Middle frontal gyrus (tissue), 1 donor: Measurements from ENCODE around the gene RFWD3.
"Not testable (repeated sequence)": the region's sequence is repeated elsewhere in the genome, so short reads cannot be mapped to it uniquely, and the experiment has no call there.

Experiments
- DNase-seq: peaks from one replicate; pipeline ENCODE4 v3.0.0-alpha.2; 2015; ENCODE audit warnings: low spot score; ENCODE audit errors: extremely low spot score

RFWD3 gene

GRCh38 chr16:74667255-74667700 is 601 bp upstream of the RFWD3 start:
- DNase-seq: no peak

DNA sequence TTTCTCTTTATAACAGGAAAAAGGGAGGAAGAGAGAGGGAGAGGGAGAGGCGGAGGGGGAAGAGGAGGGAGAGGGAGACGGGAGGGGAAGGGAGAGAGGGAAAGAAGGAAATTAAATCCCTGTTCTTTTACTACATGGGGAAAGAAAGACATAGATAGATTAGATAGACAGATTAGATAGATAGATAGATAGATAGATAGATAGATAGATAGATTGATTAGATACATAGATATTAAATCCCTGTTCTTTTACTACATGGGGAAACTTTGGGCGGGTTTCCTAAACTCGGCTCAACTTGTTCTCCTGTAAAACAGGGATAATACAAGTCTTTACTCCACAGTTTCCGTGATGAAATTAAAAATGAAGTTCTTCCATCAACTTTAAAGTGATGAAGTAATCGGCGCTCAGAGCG is 661 bp downstream of the RFWD3 start:
- no peak for DNase-seq

DNA sequence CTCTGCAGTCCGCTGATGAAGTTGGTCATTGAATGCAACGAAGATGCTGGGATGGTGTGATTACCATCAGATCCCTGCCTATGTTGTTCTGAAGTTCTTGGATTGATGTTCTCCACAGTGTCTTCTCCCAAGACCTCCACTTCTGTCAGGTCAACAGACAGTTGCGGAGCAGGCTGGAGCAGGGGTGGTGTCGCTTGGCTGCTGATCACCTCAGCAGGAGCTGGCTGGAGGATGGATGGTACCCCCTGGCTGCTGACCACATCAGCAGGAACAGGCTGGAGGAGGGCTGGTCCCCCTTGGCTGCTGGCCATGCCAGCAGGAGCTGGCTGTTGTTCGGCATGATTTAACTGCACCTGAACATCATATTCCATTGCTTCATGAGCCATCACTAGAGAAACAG is 5.6 kb downstream of the RFWD3 start:
- DNase-seq: no peak

DNA sequence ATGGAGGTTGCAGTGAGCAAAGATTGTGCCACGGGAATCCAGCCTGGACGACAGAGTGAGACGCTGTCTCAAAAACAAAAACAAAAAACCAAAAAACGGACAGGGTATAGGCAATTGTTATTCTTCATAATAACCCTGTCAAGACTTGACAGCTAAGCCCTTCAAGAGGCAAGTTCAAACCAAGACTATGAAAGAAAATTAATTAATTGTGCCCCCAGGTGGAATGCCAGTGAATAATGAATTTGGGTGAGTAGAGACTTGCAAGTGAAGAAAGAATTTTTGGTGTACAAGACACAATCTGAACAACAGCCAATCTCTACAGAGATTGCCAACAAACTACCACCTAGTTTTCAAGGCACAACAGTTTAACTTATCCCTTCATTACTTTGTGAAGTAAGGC is 6.3 kb downstream of the RFWD3 start:
- no peak for DNase-seq

- DNase-seq: no peak
Measured at GRCh38 chr16:74659041-74659440, 7.6 kb downstream of the RFWD3 start.

GRCh38 chr16:74657870-74658642 is 8.6 kb downstream of the RFWD3 start:
- DNase-seq: no peak

DNA sequence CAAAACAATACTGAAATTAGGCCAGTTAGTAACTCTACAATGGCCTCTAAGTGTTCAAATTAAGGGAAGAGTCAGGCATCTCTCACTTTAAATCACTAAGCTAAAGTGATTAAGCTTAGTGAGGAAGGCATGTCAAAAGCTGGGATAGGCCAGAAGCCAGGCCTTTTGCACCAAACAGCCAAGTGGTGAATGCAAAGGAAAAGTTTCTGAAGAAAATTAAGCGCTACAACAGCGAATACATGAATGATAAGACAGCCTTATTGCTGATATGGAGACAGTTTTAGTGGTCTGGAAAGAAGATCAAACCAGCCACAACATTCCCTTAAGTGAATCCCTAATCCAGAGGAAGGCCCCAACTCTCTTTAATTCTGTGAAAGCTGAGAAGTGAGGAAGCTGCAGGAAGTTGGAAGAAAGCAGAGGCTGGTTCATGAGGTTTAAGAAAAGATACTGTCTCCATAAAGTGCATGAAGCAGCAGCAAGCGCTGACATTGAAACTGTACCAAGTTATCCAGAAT is 12.1 kb downstream of the RFWD3 start:
- DNase-seq: no peak

- not testable (repeated sequence) for DNase-seq
Measured at GRCh38 chr16:74652883-74653282, 13.8 kb downstream of the RFWD3 start.

GRCh38 chr16:74652249-74652648 is 14.4 kb downstream of the RFWD3 start:
- no peak for DNase-seq

GRCh38 chr16:74651841-74652240 is 14.8 kb downstream of the RFWD3 start:
- no peak for DNase-seq

GRCh38 chr16:74650966-74651567 is 15.6 kb downstream of the RFWD3 start:
- no peak for DNase-seq

DNA sequence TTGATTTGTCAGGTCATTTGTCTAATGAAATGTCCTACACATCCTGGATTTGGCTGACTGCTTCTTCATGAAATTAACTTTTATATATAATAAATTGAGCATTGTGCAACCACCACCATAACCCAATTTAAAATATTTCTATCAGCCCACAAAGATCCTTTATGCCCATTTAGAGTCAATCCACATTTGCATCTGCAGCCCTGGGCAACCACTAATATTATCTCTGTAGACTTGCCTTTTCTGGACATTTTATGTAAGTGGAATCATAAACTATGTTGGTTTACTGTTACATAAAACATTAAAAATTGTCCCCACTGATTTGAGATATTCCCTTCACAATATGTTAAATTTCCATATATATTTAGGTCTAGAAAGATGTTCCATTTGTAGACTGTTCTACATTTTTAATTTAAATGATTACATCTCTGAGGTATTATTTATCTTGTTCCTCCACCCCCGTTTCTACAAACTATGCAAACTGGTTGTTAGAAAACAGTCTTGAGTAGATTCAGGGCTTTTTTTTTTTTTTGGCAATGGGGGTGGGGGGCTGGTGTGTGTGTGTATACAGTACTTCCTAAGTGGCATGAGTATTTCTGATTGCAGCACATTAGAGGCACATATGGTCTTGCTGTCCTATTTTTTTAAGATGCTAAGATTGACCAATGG is 16.7 kb downstream of the RFWD3 start:
- no peak for DNase-seq

DNA sequence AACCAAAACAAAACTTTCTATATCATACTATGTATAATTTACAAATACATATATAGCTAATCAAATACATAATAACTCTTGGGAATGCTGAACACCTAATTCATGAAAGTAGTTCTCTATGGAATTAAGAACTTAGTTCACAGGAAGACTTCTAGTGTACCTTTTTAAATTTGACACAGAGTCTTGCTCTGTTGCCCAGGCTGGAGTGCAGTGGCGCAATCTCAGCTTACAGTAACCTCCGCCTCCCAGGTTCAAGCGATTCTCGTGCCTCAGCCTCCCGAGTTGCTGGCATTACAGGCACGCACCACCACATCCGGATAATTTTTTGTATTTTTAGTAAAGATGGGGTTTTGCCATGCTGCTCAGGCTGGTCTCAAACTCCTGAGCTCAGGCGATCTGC is 24.7 kb downstream of the RFWD3 start:
- DNase-seq: no peak

GRCh38 chr16:74637742-74638453 is 28.8 kb downstream of the RFWD3 start:
- DNase-seq: no peak

DNA sequence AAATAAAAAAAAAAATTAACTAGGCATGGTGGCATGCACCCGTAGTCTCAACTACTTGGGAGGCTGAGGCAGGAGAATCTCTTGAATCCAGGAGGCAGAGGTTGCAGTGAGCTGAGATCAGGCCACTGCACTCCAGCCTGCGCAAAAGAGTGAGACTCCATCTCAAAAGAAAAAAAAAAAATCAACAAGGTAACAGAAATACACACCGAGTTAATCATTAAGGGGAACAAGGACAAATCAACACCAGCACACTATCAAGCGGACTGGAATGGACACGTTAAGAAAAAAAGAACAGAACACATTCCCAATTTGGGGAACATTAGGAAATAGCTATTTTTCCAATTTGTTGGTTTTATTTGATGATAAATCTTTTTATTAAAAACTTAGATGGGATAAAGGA is 31.4 kb downstream of the RFWD3 start:
- DNase-seq: no peak

- DNase-seq: no peak
Measured at GRCh38 chr16:74633686-74634085, 33.0 kb downstream of the RFWD3 start.

GRCh38 chr16:74627506-74628220 is 39.0 kb downstream of the RFWD3 start:
- DNase-seq: no peak

- DNase-seq: no peak
Measured at GRCh38 chr16:74626741-74627416, 39.8 kb downstream of the RFWD3 start.

GRCh38 chr16:74625500-74626350 is 41.0 kb downstream of the RFWD3 start:
- no peak for DNase-seq
